ENCODE results near the gene IRF4. TPM values are rescaled to one million over a fixed set of nuclear protein-coding genes. Genes with fewer than 3 reads are reported as not detected.

The IRF4 gene
- total RNA-seq, 4 donors from 2014 or later = 3.5 to 5.8 (median 4.1) TPM

GRCh38 chr6:446418-447366 is 55.1 kb downstream of the IRF4 start:
- no peak for ATAC-seq (ENCODE audit: low FRiP score)
- no peak for TF ChIP-seq CTCF (IDR thresholded peaks at IDR 0.05)
- DNase-seq (ENCODE audit: low spot score) = no peak

GRCh38 chr6:447381-448165 is 56.0 kb downstream of the IRF4 start:
- TF ChIP-seq CTCF (IDR thresholded peaks at IDR 0.05) = no peak
- no peak for ATAC-seq (ENCODE audit: low FRiP score)
- no peak for DNase-seq (ENCODE audit: low spot score)

- ATAC-seq (ENCODE audit: low FRiP score) (no peak), DNase-seq (ENCODE audit: low spot score) (no peak)
- no peak for TF ChIP-seq CTCF (IDR thresholded peaks at IDR 0.05)
Measured at GRCh38 chr6:448296-449056, 56.9 kb downstream of the IRF4 start.

GRCh38 chr6:449057-449430 is 57.5 kb downstream of the IRF4 start:
- ATAC-seq (ENCODE audit: low FRiP score) (no peak), DNase-seq (ENCODE audit: low spot score) (no peak)
- TF ChIP-seq CTCF (IDR thresholded peaks at IDR 0.05) = no peak

- ATAC-seq (ENCODE audit: low FRiP score) = no peak
Measured at GRCh38 chr6:449486-450419, 58.2 kb downstream of the IRF4 start.

More at GRCh38 chr6:449486-450419, 58.2 kb downstream of the IRF4 start:
- no peak for DNase-seq (ENCODE audit: low spot score)
- TF ChIP-seq CTCF (IDR thresholded peaks at IDR 0.05) = no peak

Measured in omental fat pad (tissue), 4 donors.